HG03460 (cell line): ENCODE results near the gene SERTAD2.

Source experiments
- ATAC-seq: cut with Tn5 transposase; IDR thresholded peaks from one replicate; pipeline ENCODE4 v1.9.1; 2021; ENCODE audit not compliant: unreplicated experiment

Gene SERTAD2

DNA sequence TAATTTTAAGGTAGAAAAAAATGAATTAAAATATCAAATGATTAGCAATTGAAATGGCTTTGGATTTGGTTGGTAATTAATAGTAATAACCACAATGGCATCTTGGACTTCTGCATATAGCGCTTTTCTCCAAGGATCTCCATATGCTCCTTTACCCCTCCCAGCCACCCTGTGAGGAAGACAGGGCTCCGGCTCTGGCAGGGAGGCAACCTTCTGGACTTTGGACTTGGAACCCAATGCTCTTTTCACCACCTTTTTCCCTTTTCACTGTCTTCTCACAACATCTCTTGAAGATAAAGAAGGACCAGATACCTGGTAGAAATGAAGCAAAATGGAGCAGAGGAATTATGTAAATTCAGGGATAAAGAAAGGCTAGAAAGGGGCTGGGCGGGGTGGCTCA is 23.8 kb upstream of the SERTAD2 start:
- no peak for ATAC-seq

- peak; percentile 43 for ATAC-seq
Measured at GRCh38 chr2:64675860-64676259, 22.1 kb upstream of the SERTAD2 start.

GRCh38 chr2:64672708-64673107 is 19.0 kb upstream of the SERTAD2 start:
- ATAC-seq: no peak

- no peak for ATAC-seq
Measured at GRCh38 chr2:64670047-64670446, 16.3 kb upstream of the SERTAD2 start.

DNA sequence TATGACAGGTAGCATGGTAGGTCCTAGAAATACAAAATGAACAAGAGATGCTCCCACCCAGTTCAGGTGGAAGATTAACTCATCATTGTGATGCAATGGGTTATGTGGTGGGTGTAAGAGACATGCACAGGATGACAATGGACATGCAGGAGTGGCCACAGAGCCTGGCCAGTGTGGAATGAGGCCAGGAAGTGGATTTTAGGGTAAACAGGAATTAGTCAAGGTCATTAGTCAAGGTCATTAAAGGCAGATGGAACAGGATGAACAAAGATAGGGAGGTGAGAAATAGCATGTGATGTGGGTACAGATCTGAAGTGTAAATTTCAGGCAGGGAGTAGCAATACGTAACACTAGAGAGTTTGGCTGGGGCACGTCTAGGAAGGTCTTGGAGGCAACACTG is 15.6 kb upstream of the SERTAD2 start:
- no peak for ATAC-seq

GRCh38 chr2:64668542-64668941 is 14.8 kb upstream of the SERTAD2 start:
- no peak for ATAC-seq

GRCh38 chr2:64667535-64667934 is 13.8 kb upstream of the SERTAD2 start:
- no peak for ATAC-seq

- no peak for ATAC-seq
Measured at GRCh38 chr2:64666810-64667438, 13.2 kb upstream of the SERTAD2 start.

DNA sequence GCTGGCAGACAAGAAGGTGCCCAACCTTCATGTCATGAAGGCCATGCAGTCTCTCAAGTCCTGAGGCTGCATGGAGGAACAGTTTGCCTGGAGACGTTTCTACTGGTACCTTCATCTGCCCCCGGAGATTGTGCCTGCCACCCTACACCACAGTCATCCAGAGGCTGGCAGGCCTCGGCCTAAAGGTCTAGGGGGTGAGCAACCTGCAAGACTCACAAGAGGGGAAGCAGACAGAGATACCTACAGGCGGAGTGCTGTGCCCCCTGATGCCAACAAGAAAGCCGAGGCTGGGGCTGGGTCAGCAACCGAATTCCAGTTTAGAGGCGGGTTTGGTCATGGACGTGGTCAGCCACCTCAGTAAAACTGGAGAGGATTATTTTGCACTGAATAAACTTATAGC is 12.0 kb upstream of the SERTAD2 start:
- ATAC-seq: no peak

DNA sequence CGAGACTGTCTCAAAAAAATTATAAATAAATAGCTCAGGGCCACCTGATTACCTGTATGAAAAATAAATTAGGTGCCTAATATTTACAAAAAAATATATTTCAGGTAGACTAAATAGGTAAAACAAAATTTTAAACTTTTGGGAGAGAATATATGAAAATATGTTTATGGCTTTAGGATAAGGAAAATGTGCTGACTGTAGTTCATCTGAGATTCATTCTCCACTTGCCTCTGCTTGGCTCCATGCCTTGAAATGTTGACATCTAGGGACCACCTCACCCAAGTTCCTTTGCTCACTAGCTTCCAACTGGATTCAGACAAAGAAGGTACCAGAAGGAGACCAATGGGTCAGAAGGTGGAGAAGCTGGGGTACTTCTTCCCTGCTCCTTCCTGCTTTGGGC is 9.7 kb upstream of the SERTAD2 start:
- ATAC-seq: no peak

- no peak for ATAC-seq
Measured at GRCh38 chr2:64661741-64662169, 8.0 kb upstream of the SERTAD2 start.

- no peak for ATAC-seq
Measured at GRCh38 chr2:64659252-64659651, 5.5 kb upstream of the SERTAD2 start.

- no peak for ATAC-seq
Measured at GRCh38 chr2:64658269-64658668, 4.6 kb upstream of the SERTAD2 start.

DNA sequence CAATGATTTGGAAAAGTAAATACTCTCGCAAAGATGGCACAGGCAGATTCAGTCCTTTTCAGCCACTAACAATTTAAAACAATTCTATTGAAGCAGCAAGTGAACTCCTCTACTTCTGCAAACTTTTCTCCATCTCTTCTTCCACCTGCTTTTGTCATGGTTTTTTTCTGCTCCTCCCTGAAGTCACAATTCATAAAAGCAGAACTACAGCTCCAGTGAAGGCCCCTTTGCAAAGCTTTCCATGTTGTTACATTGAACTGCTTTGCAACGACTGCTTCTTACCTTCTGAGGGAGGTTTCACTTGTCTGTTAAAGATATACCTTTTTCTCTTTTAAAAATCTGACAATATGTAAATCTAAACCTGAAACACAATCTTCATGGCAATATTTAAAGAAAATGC is 3.7 kb upstream of the SERTAD2 start:
- no peak for ATAC-seq

DNA sequence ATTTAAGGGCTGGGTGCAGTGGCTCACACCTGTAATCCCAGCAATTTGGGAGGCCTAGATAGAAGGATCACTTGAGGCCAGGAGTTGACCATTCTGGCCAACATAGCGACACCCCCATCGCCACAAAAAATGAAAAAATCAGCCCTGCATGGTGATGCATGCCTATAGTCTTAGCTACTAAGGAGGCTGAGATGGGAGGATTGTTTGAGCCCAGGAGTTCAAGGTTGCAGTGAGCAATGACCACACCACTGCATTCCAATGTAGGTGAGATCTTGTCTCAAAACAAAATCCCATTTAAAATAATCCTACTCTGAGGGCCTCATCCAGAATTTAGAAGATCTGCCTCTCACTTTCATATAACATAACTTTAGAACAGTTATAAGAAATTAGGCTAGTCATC is 2.7 kb upstream of the SERTAD2 start:
- ATAC-seq: no peak

- no peak for ATAC-seq
Measured at GRCh38 chr2:64655873-64656272, 2.2 kb upstream of the SERTAD2 start.

DNA sequence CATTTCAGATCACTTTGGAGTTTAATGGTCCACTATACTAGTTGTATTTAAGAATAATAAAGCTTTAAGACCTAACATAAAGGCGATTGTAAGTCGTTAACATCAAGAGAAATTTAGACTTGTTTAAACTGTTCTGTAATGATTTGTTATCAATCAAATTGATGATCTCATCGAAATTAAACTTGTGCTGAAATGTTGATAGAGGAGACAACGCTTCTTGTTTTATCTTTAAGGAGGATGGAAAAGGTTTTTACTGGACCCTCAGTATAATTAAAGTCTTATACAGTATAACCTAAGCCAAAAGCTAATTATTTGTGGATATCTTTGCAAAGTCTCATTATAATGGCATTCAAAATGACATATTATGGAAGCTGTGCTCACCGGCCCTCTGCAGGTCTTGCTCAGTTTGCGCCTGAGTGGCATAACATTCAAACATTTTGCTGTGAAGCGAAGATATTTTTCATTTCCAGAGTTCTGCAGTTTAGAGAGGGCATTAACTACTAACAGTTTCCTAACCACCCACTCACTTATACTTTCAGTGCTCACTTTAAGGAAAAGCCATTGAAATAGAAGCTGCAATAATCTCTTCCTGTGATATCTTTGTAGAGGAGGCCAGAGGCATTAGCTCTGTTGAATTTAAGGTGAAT is 1.4 kb upstream of the SERTAD2 start:
- no peak for ATAC-seq

DNA sequence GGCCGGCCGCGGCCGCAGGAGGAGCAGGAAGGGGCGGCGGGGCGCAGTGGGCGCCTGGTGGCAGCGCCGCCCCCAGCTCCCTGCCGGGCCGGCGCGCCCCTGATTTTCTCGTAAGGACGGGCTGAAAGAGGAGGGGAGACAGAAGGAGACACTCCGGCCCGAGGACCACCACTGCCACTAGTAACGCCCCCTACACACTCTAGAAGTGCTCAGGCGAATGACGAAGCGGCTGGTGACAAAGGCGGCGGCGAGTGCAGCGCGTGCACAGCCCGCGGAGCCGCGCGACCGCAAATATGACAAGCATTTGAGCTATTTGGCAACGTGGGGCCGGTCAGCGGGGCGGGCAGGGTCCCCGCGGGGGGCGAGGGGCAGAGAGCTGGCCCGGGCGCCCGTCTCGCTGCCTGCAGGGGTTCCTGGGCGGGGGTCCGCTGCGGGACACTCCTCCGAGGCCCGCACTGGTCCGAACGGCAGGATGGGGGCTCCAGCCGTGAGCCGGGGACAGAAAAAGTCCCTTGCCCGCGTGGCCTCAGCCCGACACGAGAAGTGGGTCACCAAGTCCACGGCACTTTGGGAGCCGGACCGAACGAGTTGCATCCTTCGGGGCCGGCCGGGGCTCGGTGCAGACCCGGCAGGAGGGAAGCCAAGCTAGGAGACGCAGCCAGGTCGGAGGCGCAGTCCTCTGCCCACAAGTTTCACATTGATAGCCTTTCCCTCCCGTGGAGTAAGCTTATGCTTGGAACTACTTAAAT is 524 bp upstream of the SERTAD2 start:
- peak; percentile 35 for ATAC-seq

- no peak for ATAC-seq
Measured at GRCh38 chr2:64652231-64653108, 1.2 kb downstream of the SERTAD2 start.

- no peak for ATAC-seq
Measured at GRCh38 chr2:64651590-64651989, 2.1 kb downstream of the SERTAD2 start.

GRCh38 chr2:64650722-64651338 is 2.9 kb downstream of the SERTAD2 start:
- ATAC-seq: no peak
